ENCODE measurements around the gene PRKAR1B.

PRKAR1B gene

DNA sequence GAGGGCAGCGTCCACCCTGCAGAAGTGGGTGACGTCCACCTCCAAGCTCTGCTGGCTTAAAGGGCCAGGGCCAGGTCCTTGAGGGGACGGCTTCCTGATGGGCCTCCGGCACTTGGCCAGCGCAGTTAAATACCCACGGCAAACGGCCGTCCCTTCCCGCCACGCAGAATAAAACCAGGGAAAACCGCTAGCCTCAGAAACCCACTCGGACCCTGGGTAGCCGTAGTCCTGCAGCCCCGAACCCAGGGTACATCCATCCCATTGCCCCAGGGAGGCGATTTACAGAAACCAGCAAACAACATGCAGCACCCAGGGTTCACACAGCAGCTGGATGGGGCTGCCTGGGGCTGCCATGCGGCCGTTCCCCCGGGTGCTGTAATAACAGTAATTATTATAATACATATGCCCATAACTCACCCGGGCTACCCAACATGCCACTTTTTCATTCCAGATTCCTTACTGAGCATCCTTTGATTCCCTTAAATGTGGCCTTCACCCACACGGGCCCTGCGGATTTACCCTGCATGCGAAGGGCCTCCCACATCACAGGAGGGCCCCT lies 126.0 kb downstream of the PRKAR1B start:
- no peaks in the 10 kb centered on the region for H3K27me3 ChIP-seq (replicated peaks; ENCODE audit: control insufficient read depth, insufficient read depth, low read length)
- no peak overlapping the region for H3K9ac ChIP-seq (ENCODE audit: low read length)
- peaks cover 11% of the 10 kb centered on the region for H3K4me1 ChIP-seq (ENCODE audit: control insufficient read depth, insufficient read depth, low read length)
- no peaks in the 10 kb centered on the region for H3K9me3 ChIP-seq (ENCODE audit: control insufficient read depth, low read length)
- no peak overlapping the region for H3K4me3 ChIP-seq (ENCODE audit: low read length)
- H3K36me3 ChIP-seq (ENCODE audit: control insufficient read depth, insufficient read depth, low read length, severe bottlenecking), result no peaks in the 10 kb centered on the region
- no peak for DNase-seq (ENCODE audit: low read depth)

- Histone ChIP-seq H3K9me3 (ENCODE audit: control insufficient read depth, low read length) (no peaks in the 10 kb centered on the region), H3K4me1 (ENCODE audit: control insufficient read depth, insufficient read depth, low read length) (peaks cover 11% of the 10 kb centered on the region), H3K27me3 (replicated peaks; ENCODE audit: control insufficient read depth, insufficient read depth, low read length) (no peaks in the 10 kb centered on the region), H3K4me3 (ENCODE audit: low read length) (no peak overlapping the region), H3K36me3 (ENCODE audit: control insufficient read depth, insufficient read depth, low read length, severe bottlenecking) (no peaks in the 10 kb centered on the region), H3K9ac (ENCODE audit: low read length) (no peak overlapping the region)
- no peak for DNase-seq (ENCODE audit: low read depth)
These were observed 126.7 kb downstream of the PRKAR1B start for GRCh38 chr7:600149-601035.

DNA sequence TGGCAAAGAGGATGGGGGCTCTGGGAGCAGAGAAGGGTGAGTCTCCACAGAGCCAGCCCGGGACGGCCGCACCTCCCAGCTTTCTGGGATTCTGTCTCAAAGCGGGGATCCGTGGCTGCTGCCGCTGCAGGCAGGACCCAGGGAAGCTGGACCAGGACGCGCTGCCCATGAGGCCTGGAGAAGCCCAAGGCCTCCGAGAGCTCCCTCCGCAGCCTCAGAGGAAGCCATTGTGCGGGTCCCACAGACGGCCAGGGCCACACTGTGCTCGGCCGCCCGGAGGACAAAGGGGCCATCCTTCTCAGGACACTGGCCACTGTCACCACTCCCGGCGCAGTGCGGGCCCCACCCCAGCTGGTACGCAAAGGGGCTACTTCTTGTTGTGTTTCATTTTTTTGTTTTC lies 128.2 kb downstream of the PRKAR1B start:
- H3K27me3 ChIP-seq (replicated peaks; ENCODE audit: control insufficient read depth, insufficient read depth, low read length), result no peaks in the 10 kb centered on the region
- DNase-seq (ENCODE audit: low read depth), result no peak
- H3K9ac ChIP-seq (ENCODE audit: low read length), result no peak overlapping the region
- no peaks in the 10 kb centered on the region for H3K36me3 ChIP-seq (ENCODE audit: control insufficient read depth, insufficient read depth, low read length, severe bottlenecking)
- H3K4me1 ChIP-seq (ENCODE audit: control insufficient read depth, insufficient read depth, low read length), result peaks cover 11% of the 10 kb centered on the region
- no peak overlapping the region for H3K4me3 ChIP-seq (ENCODE audit: low read length)
- H3K9me3 ChIP-seq (ENCODE audit: control insufficient read depth, low read length), result no peaks in the 10 kb centered on the region

GRCh38 chr7:597348-598178 lies 129.5 kb downstream of the PRKAR1B start:
- H3K4me3 ChIP-seq (ENCODE audit: low read length), result no peak overlapping the region
- no peaks in the 10 kb centered on the region for H3K9me3 ChIP-seq (ENCODE audit: control insufficient read depth, low read length)
- no peaks in the 10 kb centered on the region for H3K36me3 ChIP-seq (ENCODE audit: control insufficient read depth, insufficient read depth, low read length, severe bottlenecking)
- no peaks in the 10 kb centered on the region for H3K27me3 ChIP-seq (replicated peaks; ENCODE audit: control insufficient read depth, insufficient read depth, low read length)
- no peak for DNase-seq (ENCODE audit: low read depth)
- no peak overlapping the region for H3K9ac ChIP-seq (ENCODE audit: low read length)
- H3K4me1 ChIP-seq (ENCODE audit: control insufficient read depth, insufficient read depth, low read length), result peaks cover 7% of the 10 kb centered on the region

GRCh38 chr7:596819-597182 lies 130.3 kb downstream of the PRKAR1B start:
- Histone ChIP-seq H3K9ac (ENCODE audit: low read length) (no peak overlapping the region), H3K9me3 (ENCODE audit: control insufficient read depth, low read length) (no peaks in the 10 kb centered on the region), H3K27me3 (replicated peaks; ENCODE audit: control insufficient read depth, insufficient read depth, low read length) (no peaks in the 10 kb centered on the region), H3K4me3 (ENCODE audit: low read length) (no peak overlapping the region), H3K36me3 (ENCODE audit: control insufficient read depth, insufficient read depth, low read length, severe bottlenecking) (no peaks in the 10 kb centered on the region), H3K4me1 (ENCODE audit: control insufficient read depth, insufficient read depth, low read length) (no peaks in the 10 kb centered on the region)
- no peak for DNase-seq (ENCODE audit: low read depth)

DNA sequence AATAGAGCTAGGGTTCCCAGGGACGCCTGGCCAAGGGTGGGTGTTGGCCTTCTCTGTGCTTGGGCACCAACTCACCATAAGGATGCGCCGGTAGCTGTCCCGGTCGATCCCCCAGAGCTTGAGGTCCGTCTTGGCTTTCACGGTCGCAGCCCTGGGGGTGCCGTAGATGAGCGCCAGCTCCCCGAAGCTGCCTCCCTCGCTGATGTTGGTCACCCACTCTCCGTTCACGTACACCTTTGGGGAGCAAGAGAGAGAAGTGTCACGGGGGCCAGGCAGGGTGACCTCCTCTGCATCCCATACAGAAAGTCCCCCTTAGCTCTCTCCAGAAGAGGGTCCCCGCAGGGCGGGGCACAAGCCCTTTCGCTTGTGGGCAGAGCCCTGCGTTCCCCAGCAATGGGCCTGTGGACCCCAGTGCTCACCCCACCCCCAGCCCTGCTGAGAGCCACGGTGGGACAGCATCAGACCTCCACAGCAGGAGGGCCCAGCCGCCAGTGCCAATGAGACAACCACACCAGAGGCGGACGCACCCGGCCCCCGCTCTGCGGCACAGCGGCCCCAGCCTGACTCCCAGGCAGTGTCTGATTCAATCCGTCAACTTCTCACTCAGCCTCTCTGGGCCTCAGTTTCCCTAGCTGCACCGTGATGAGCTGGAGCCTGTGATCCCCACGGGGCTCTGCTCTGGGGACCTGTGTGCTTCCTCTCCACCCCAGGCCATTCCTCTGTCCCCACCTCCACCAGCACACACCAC lies 130.8 kb downstream of the PRKAR1B start:
- no peak for DNase-seq (ENCODE audit: low read depth)
- H3K4me1 ChIP-seq (ENCODE audit: control insufficient read depth, insufficient read depth, low read length), result no peaks in the 10 kb centered on the region
- no peaks in the 10 kb centered on the region for H3K9me3 ChIP-seq (ENCODE audit: control insufficient read depth, low read length)
- H3K4me3 ChIP-seq (ENCODE audit: low read length), result no peak overlapping the region
- H3K27me3 ChIP-seq (replicated peaks; ENCODE audit: control insufficient read depth, insufficient read depth, low read length), result no peaks in the 10 kb centered on the region
- no peak overlapping the region for H3K9ac ChIP-seq (ENCODE audit: low read length)
- no peaks in the 10 kb centered on the region for H3K36me3 ChIP-seq (ENCODE audit: control insufficient read depth, insufficient read depth, low read length, severe bottlenecking)

GRCh38 chr7:595621-596010 lies 131.5 kb downstream of the PRKAR1B start:
- no peaks in the 10 kb centered on the region for H3K4me1 ChIP-seq (ENCODE audit: control insufficient read depth, insufficient read depth, low read length)
- no peaks in the 10 kb centered on the region for H3K36me3 ChIP-seq (ENCODE audit: control insufficient read depth, insufficient read depth, low read length, severe bottlenecking)
- no peak overlapping the region for H3K4me3 ChIP-seq (ENCODE audit: low read length)
- no peak overlapping the region for H3K9ac ChIP-seq (ENCODE audit: low read length)
- H3K9me3 ChIP-seq (ENCODE audit: control insufficient read depth, low read length), result no peaks in the 10 kb centered on the region
- no peak for DNase-seq (ENCODE audit: low read depth)
- no peaks in the 10 kb centered on the region for H3K27me3 ChIP-seq (replicated peaks; ENCODE audit: control insufficient read depth, insufficient read depth, low read length)

GRCh38 chr7:594920-595620 lies 132.0 kb downstream of the PRKAR1B start:
- Histone ChIP-seq H3K9ac (ENCODE audit: low read length) (no peak overlapping the region), H3K36me3 (ENCODE audit: control insufficient read depth, insufficient read depth, low read length, severe bottlenecking) (no peaks in the 10 kb centered on the region), H3K9me3 (ENCODE audit: control insufficient read depth, low read length) (no peaks in the 10 kb centered on the region), H3K4me1 (ENCODE audit: control insufficient read depth, insufficient read depth, low read length) (no peaks in the 10 kb centered on the region), H3K27me3 (replicated peaks; ENCODE audit: control insufficient read depth, insufficient read depth, low read length) (no peaks in the 10 kb centered on the region), H3K4me3 (ENCODE audit: low read length) (no peak overlapping the region)
- no peak for DNase-seq (ENCODE audit: low read depth)

- no peaks in the 10 kb centered on the region for H3K36me3 ChIP-seq (ENCODE audit: control insufficient read depth, insufficient read depth, low read length, severe bottlenecking)
- H3K9me3 ChIP-seq (ENCODE audit: control insufficient read depth, low read length), result no peaks in the 10 kb centered on the region
- H3K9ac ChIP-seq (ENCODE audit: low read length), result no peak overlapping the region
- no peak overlapping the region for H3K4me3 ChIP-seq (ENCODE audit: low read length)
- no peaks in the 10 kb centered on the region for H3K27me3 ChIP-seq (replicated peaks; ENCODE audit: control insufficient read depth, insufficient read depth, low read length)
- no peaks in the 10 kb centered on the region for H3K4me1 ChIP-seq (ENCODE audit: control insufficient read depth, insufficient read depth, low read length)
- no peak for DNase-seq (ENCODE audit: low read depth)
These were observed 132.7 kb downstream of the PRKAR1B start for GRCh38 chr7:594212-594913.

Data from adipocyte (in vitro differentiated cells).